Stimulated activated naive CD8-positive, alpha-beta T cell treated with anti-CD3 and anti-CD28 coated beads, Interleukin-15, Interleukin-2, amounts not matched to agents 100 U/mL and 50 U/mL, for 24 hours (primary cell): Measurements from ENCODE around the gene GRM7.
A peak's percentile ranks its signal among the peaks of the same experiment; 100 is the strongest.

Source experiments
- ATAC-seq: fragments of 150-1000 bp; cut with Tn5 transposase; one replicate; pipeline ENCODE4 v1.10.0; 2021
- DNase-seq: peaks from one replicate; pipeline ENCODE4 v3.0.0; 2021

The GRM7 gene

GRCh38 chr3:7581831-7582230 is 720.9 kb downstream of the GRM7 start:
- ATAC-seq (no peak), DNase-seq (no peak)

GRCh38 chr3:7585052-7585451 is 724.1 kb downstream of the GRM7 start:
- ATAC-seq (no peak), DNase-seq (no peak)

DNA sequence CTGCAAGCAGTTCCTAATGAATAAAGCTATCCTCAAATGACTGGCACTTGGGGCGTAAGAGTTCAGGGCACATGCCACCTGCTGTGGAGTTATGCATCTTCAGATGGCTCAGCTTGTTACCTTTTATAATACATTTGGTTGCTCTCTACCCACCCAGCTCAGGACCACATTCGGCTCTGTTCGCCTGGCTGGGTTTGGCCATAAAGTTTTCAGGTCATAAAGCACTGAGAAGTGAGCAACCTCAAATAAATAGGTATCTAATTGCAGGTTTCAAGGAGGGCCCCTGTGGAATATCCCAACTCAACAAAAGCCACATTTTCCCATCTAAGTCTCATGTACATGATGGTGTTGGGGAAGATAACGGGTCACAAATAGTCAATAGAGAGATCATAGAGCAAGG is 727.3 kb downstream of the GRM7 start:
- no peak for ATAC-seq

GRCh38 chr3:7589526-7589925 is 728.6 kb downstream of the GRM7 start:
- no peak for DNase-seq
- no peak for ATAC-seq

More for the DNA sequence above, 727.3 kb downstream of the GRM7 start:
- DNase-seq = no peak

- no peak for ATAC-seq
Observed at GRCh38 chr3:7602297-7602696, 741.4 kb downstream of the GRM7 start.

DNA sequence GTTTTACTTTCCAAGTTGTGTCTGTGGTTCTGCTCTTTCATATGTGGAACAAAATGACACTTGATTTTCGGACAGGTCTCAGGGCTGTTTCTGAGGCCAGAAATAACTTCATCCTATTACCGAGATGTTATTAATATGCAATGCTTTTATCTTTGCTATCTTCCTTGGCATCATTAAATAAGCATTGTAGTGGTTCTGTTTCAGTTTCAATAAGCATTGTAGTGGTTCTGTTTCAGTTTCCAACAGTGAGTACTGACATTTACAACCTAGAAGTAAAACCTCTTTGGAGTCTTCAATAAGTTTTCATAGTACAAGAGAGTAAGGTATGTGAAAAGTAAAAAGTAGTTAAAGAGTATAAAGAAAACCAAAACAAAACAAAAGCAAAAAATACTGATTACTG is 746.2 kb downstream of the GRM7 start:
- no peak for ATAC-seq

More at GRCh38 chr3:7602297-7602696, 741.4 kb downstream of the GRM7 start:
- DNase-seq = no peak

GRCh38 chr3:7607676-7608075 is 746.8 kb downstream of the GRM7 start:
- DNase-seq = no peak
- ATAC-seq = no peak

More for the DNA sequence above, 746.2 kb downstream of the GRM7 start:
- DNase-seq = no peak

GRCh38 chr3:7610634-7611033 is 749.7 kb downstream of the GRM7 start:
- no peak for DNase-seq
- no peak for ATAC-seq

GRCh38 chr3:7615043-7615442 is 754.1 kb downstream of the GRM7 start:
- ATAC-seq (no peak), DNase-seq (no peak)

- no peak for DNase-seq
- no peak for ATAC-seq
Observed at GRCh38 chr3:7618606-7619005, 757.7 kb downstream of the GRM7 start.

- ATAC-seq (no peak), DNase-seq (no peak)
Observed at GRCh38 chr3:7620401-7620800, 759.5 kb downstream of the GRM7 start.

DNA sequence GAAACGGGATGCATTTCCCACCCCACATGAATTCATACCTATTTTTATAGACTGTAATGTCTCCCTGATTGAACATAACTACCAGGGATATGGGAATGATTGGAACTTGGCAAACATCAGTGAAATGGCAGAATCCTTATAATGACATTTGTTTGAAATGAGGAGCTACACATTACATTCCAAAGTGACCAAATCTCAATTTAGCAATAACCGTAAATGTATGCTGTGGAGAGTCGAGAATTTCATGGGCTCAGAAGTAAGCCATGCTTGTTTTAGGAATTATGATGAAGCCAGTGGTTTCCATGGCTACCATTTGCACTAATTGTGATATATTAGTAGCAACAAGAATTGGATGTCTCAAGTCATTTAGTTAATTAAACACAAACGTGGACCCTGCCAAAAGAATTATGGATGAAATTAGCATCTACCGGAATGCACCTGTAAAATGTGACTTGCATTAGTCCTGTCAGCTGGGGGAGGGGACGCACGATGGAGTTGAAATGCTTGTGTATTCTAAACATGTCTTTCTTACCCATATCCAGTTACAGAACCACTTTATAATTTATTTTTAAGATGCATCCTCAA is 760.2 kb downstream of the GRM7 start:
- ATAC-seq (no peak), DNase-seq (no peak)

- ATAC-seq (no peak), DNase-seq (no peak)
Observed at GRCh38 chr3:7621651-7622050, 760.7 kb downstream of the GRM7 start.

GRCh38 chr3:7625021-7625420 is 764.1 kb downstream of the GRM7 start:
- ATAC-seq (no peak), DNase-seq (no peak)

- no peak for DNase-seq
- ATAC-seq = no peak
Observed at GRCh38 chr3:7630351-7630911, 769.5 kb downstream of the GRM7 start.

DNA sequence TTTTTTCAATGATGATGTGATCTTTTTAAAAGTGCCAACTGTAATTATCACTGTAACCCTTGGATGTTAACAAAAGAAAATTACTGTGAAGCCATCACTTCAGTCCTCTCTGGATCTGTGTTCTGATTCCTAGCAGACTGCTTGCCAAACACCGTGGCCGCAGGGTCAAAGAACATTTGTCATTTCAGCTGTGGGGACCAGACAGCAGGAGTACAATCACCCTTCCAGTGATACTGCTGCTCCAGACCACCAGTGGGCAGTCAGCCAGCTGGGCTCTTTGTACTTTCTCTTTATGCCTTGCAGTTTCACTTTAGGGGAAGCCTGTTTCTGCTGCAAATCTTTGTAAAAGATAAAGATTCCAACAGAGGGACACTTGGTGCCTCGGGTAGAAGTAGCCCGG is 770.0 kb downstream of the GRM7 start:
- DNase-seq (no peak), ATAC-seq (no peak)

GRCh38 chr3:7632305-7632704 is 771.4 kb downstream of the GRM7 start:
- DNase-seq (no peak), ATAC-seq (no peak)

DNA sequence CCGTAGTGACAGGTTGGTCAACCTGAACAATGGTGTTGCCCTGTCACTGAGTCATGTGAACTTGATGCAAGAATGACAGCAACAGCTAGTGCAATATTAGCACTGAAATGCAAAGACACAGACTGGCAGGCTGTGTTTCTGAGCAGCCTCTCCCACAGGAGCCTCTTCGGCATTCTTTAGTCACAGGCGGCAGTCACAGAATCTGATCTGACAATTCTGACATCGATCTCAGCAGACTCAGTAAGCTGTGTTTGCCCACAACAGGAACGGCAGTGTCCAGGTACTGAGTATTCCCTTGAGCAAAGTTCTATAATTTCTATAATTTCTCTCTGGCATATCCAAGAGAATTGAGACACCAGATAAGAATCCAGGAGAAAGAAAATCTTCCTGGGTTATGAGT is 776.8 kb downstream of the GRM7 start:
- no peak for DNase-seq
- ATAC-seq = no peak

GRCh38 chr3:7638103-7638502 is 777.2 kb downstream of the GRM7 start:
- DNase-seq = no peak
- ATAC-seq = no peak

DNA sequence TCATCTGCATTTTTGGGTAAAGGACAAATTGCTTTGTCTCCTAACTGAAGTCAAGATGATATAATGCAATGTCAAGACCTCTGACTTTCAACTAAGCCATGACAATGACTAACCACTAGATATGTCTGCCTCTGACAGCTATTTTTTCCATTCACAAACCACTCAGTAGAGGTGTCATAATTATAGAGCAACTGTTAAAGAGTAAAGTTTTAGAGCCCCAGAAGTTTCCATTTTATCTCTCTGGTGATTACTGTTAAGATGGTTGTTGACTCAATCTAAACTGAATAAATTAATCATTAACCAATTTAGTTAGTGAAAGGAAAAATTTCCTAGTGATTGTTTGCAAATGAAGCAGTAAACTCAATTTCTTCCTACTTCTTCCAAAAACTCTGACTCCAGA is 779.9 kb downstream of the GRM7 start:
- DNase-seq (no peak), ATAC-seq (peak; percentile 46)

- DNase-seq (no peak), ATAC-seq (no peak)
Observed at GRCh38 chr3:7646851-7647250, 785.9 kb downstream of the GRM7 start.

DNA sequence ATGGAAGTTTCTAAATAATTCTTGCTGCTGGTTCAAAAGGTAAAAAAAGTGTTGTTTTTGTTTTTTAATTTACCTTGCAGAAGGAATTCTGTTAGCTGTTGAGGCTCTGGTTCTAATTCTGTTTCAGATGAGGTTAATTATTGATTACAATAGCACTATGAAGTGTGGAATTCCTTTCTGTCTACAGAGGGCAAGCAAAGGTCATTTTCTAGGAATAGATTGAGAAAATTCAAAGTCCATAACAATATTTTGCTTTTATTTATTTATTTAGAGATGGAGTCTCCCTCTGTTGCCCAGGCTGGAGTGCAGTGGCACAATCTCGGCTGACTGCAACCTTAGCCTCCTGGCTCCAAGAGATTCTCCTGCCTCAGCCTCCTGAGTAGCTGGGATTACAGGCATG is 789.6 kb downstream of the GRM7 start:
- DNase-seq = no peak
- ATAC-seq = no peak

GRCh38 chr3:7651274-7651673 is 790.4 kb downstream of the GRM7 start:
- ATAC-seq (no peak), DNase-seq (no peak)
